DMS153 (cell line): ENCODE results near the gene SLF2.
"Not testable (repeated sequence)": the region's sequence is repeated elsewhere in the genome, so short reads cannot be mapped to it uniquely, and the experiment has no call there.

Experiments used
- DNase-seq: peaks from one replicate; lab custom pipeline; 2025; lab: John Stamatoyannopoulos, UW

The SLF2 gene

DNA sequence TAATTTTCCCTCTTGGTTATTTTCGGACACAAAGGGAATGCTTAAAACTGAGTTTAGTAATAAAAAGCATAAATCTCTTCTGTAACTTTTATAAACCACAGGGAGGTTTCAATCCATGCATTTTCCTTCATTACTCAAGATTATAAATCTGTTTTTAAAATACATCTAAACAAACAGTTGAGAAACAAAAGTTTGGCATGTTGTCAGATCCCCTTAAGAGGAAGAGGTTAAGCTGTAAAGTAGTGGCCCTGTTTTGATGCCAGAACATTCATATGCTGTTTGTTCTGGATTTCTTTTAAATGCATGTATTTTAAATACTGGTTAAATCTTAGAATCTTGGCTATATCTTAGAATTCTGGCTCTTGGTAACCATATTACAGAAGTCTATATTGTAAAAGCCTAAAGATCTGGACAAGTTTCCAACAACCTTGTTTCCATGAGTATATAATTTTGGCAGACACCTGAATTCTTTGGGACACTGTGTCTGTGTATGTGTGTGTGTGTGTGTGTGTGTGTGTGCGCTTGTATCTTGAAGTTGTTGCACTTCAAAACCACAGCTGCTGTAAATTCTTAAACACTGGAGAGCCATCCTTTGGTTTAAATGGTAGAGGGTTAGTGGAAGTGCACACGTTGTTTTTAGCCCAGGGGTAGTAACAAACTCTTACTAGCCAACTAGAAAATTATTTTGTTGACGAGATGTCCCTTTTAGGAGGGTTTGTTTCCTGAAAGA, 49.8 kb downstream of the SLF2 start:
- DNase-seq: no peak

DNA sequence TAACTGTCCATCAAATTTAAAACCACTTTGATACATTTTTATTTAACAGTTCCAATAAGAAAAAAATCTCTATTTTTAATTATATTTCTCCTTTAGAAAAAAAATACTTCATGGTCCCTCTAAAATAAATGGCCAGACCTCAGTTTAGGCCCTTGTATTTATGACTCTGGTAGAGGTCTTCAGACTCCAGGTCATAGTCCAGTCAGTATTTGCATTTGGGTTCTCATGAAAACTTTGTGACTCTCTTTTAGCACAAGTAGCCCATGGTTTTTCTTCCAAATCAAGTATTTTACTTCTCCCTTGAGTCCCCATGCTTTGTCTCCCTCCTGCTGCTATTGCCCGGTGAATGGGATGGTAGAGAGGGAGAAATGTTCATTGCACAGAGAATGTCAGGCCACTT, 51.1 kb downstream of the SLF2 start:
- DNase-seq: no peak

- no peak for DNase-seq
These were observed 53.1 kb downstream of the SLF2 start for GRCh38 chr10:100965820-100966219.

DNA sequence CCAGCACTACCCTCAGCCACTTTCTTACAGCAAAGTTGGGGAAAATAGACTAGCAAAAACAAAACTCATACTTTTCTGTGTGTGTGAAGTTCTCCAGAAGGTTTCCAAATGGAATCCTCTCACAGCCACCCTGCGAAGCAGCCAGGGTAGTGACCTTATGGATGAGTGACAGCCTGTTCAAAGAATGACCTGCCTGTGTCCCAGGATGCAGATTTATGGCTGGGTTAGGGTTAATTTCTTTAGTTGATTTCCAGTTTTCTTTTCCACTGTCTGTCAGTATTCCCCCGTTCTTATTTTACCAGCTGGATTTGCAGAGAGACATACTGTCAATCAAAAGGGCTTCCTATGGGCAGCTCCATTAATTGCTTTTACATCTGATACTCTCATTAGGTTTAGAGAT, 54.1 kb downstream of the SLF2 start:
- no peak for DNase-seq

- no peak for DNase-seq
These were observed 54.6 kb downstream of the SLF2 start for GRCh38 chr10:100967332-100967731.

DNA sequence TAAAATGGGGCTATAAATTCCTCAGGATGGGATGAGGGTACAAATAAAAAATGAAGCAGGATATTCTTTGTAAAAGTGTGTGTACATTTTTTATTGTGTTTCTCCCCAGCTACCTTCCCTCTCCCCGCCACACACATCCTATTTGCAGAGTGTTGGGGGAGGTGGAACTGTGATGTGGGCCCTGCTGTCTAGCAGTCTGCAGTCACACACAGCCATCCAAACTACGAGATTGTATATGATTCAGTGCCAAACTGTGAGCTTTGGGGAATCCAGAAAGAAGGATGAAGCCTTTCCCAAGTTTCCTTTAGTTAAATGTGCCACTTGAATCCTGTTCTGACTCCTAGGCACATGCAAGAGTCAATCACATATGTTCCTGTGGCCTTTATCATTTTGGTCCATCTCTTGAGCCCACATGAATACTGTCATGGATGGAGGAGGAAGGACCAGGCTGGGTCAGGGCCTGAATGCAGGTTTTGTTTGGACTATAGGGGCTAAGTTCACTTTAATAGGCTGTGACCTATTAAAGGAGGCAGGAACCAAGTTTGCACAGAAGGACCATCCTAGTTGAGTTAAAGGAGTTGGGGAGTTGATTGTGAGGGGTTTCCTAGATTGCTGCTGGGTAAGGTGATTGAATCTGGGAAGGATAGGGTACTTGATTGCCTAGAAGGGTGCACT, 55.4 kb downstream of the SLF2 start:
- DNase-seq: no peak

DNA sequence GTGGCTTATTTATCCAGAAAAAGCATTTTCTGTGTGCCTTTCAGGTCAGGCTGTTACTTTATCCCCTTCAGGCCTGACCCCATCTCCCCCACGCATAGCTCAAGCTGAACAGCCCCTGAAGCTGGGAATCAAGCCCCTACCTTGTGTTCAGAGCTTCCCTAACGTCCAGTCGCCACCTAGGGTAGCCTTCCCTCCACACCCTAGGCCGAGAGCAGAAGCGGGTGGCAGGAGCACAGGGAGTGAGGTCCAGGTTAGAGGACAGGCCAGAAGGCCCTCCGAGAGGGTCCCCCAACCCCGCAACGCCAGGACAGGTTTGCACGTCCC, 56.1 kb downstream of the SLF2 start:
- no peak for DNase-seq

GRCh38 chr10:100969187-100970075, 56.7 kb downstream of the SLF2 start, which contains the start of gene SEMA4G:
Gene SEMA4G, plus strand, starts transcription at chr10:100969504. Its CDS starts 3,409 bp downstream, at chr10:100972913.
- no peak for DNase-seq

- no peak for DNase-seq
These were observed 57.5 kb downstream of the SLF2 start for GRCh38 chr10:100970076-100970913.

GRCh38 chr10:100970914-100971811, 58.4 kb downstream of the SLF2 start:
- no peak for DNase-seq

DNA sequence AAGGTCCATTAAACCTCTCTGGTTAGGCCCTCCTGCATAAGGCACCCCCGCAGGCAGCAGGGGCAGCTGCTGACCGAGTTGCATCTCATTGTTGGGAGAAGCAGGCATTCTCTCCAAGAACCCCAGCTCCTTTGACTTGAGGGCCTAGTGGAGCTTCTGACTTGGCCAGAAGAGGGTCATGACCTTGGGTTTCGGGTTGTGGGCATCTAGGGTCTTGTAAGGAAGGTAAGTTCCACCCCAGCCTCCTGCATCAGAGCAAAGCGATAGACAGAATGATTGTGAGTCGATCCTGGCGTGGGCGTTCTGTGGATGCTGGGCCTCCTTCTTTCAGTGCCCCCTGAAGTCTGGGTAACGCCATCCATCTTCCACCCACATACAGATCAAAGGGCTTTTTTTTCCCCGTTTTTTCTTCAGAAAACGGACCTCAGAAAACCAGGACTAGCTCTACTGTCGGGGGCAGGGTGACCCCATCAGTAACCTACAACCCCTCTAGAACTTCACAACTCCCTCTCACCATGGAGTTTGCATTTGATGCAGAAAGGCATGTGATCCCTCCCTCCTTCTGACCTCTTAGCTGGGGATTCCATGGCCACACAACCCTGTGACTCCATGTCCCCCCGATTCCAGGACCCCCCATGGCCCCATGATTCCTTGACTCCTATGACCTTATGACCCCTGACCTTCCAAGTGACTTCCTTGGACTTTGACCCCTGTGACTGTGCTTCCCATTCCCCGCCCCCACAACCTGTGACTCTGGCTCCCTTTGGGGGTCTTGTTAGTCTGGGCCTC, 59.5 kb downstream of the SLF2 start:
- DNase-seq: no peak

DNA sequence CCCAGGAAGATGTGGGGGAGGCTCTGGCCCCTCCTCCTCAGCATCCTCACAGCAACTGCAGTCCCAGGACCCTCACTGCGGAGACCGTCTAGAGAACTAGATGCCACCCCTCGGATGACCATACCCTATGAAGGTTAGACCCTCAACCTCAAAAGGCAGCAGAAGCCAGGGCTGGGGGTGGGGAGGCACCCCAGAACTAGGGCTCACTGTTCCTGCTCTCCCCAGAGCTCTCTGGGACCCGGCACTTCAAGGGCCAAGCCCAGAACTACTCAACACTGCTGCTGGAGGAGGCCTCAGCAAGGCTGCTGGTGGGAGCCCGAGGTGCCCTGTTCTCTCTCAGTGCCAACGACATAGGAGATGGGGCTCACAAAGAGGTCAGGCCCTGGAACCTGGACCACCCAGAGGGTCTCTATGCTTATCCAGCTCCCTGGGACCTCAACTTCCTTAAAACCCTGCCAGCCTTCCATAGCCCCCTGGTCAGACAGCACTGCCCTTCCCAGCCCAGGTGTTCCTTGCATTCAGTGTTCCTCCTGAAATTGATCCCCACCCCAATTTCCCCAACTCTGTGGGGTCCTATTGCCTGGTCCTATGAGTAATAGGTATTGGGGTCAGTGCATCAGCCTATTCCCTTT, 60.3 kb downstream of the SLF2 start:
- no peak for DNase-seq

- not testable (repeated sequence) for DNase-seq
These were observed 62.6 kb downstream of the SLF2 start for GRCh38 chr10:100975397-100975796.

- no peak for DNase-seq
These were observed 64.1 kb downstream of the SLF2 start for GRCh38 chr10:100976906-100977305.

GRCh38 chr10:100977436-100977835, 64.7 kb downstream of the SLF2 start:
- no peak for DNase-seq

DNA sequence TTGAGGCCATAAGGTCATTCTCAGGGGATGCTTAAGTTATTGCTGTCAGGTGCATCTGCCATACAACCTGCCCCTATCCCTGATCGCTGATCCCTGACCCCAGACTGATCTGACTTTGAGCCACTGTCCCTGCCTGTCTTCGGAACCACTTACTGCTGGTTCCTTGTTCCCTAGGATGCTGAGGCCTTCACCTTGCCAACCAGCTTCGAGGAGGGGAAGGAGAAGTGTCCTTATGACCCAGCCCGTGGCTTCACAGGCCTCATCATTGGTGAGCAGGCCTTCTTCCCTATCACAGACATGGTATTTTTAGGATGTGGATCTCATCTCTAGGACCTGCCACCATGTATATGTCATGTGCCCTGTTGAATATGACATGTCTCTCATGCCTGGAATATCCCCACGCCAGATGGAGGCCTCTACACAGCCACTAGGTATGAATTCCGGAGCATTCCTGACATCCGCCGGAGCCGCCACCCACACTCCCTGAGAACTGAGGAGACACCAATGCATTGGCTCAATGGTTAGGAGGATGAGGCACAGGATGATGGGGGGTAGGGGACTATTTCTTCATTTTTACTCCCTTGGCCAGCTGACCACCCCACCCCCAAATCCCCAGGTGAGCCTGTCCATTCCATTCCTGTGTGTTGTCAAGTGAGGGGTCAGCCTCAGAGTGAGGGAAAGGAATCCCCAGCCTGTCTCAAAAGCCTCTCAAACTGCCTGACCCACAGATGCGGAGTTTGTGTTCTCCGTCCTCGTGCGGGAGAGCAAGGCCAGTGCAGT, 65.5 kb downstream of the SLF2 start:
- DNase-seq: no peak

- DNase-seq: no peak
These were observed 66.1 kb downstream of the SLF2 start for GRCh38 chr10:100978901-100979195.

DNA sequence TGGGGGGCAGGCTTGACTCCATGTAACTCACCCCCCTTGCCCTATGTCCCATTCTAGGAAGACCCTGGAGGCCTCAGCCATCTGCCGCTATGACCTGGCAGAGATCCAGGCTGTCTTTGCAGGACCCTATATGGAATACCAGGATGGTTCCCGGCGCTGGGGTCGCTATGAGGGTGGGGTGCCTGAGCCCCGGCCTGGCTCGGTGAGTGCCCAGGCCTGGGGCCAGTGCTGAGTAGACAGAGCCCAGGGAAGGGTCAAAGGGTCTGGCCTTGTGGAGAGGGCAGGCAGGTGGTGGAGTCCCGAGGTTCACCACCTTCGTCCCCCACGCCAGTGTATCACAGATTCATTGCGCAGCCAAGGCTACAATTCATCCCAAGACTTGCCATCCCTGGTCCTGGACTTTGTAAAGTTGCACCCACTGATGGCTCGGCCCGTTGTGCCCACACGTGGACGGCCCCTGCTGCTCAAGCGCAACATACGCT, 67.1 kb downstream of the SLF2 start:
- DNase-seq: no peak

DNA sequence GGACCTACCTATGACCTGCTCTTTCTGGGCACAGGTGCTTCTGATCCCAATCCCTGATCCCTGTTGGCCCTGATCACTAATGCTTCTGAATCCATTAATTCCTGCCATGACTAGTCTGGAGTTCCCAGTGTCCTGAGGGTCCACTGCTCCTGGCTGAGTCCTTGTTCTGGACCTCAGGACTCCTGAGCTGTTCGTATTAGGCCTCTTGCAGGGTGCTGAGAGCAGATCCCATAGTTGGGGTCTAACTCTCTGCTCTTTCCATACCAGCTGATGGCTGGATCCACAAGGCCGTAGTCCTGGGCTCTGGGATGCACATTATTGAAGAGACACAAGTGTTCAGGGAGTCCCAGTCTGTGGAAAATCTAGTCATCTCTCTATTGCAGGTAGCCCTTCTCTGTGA, 67.5 kb downstream of the SLF2 start:
- no peak for DNase-seq
